Glutamatergic neuron (in vitro differentiated cells): ENCODE data around the gene FILIP1L. TPM values are rescaled to one million over a fixed set of nuclear protein-coding genes. Genes with fewer than 3 reads are reported as not detected.

Experiments
- DNase-seq: peaks from one replicate; pipeline ENCODE4 v3.0.0; 2022
- H3K27ac Mint-ChIP-seq: one replicate; pipeline ENCODE4 v1.8.0; 2020; ENCODE audit warnings: mild to moderate bottlenecking, mixed read lengths, inconsistent platforms; ENCODE audit not compliant: unreplicated experiment
- H3K27me3 Mint-ChIP-seq: one replicate; pipeline ENCODE4 v1.8.0; 2020; ENCODE audit warnings: mild to moderate bottlenecking, moderate library complexity, mixed read lengths, inconsistent platforms; ENCODE audit not compliant: unreplicated experiment
- H3K36me3 Mint-ChIP-seq: one replicate; pipeline ENCODE4 v1.8.0; 2020; ENCODE audit warnings: mild to moderate bottlenecking, mixed read lengths, inconsistent platforms; ENCODE audit not compliant: unreplicated experiment
- H3K4me1 Mint-ChIP-seq: one replicate; pipeline ENCODE4 v1.8.0; 2020; ENCODE audit warnings: mild to moderate bottlenecking, low read depth, mixed read lengths, inconsistent platforms; ENCODE audit not compliant: unreplicated experiment
- H3K4me3 Mint-ChIP-seq: one replicate; pipeline ENCODE4 v1.8.0; 2020; ENCODE audit warnings: mild to moderate bottlenecking, mixed read lengths, inconsistent platforms; ENCODE audit not compliant: unreplicated experiment
- H3K9me3 Mint-ChIP-seq: one replicate; pipeline ENCODE4 v1.8.0; 2020; ENCODE audit warnings: mild to moderate bottlenecking, moderate library complexity, mixed read lengths, inconsistent platforms; ENCODE audit not compliant: unreplicated experiment
- CTCF ChIP-seq: fragments of 200-600 bp; sonication (generic); IDR thresholded peaks from one replicate; pipeline ENCODE4 v1.5.0; 2021; ENCODE audit not compliant: partially characterized antibody, unreplicated experiment
- total RNA-seq: library from RNA; stranded (reverse); fragmentation: NEBNext Ultra II Directional; extraction: Animal tissue kit (Norgen Biotek cat#: 25700); gene quantifications from one replicate; pipeline ENCODE4 v1.2.1, GENCODE V29; 2021; ENCODE audit not compliant: unreplicated experiment

FILIP1L gene
- total RNA-seq, 1 donor from 2014 or later, result 4.3 TPM

DNA sequence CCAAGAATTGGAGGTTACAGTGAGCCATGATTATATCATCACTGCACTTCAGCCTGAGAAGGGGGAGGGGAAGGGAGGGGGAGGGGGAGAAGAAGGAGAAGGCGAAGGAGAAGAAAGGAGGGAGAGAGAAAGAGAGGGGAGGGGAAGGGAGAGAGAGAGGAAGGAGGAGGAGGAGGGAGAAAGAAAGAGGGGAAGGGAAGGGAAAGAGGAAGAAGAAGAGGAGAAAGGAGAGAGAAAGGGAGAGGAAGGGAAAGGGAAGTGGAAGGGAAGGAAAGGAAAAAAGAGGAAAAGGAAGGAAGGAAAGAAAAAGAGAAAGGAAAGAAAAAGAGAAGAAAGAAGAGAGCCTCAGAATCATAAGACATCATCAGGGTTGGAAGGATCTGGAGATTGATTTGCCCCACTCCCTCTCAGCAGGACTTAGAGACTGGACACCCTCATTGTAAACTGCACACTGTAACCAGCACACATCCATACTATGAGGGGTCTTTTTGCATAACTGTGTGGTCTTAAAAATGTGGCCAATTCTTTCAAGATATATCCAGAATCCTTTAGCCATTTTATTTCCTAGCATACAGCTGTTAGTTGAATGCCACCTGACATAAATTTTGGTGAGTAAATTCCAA is 165.7 kb downstream of the FILIP1L start:
- Mint-ChIP-seq H3K36me3 (no peaks in the 10 kb centered on the region), H3K9me3 (no peaks in the 10 kb centered on the region), H3K27ac (no peak overlapping the region), H3K4me3 (no peak overlapping the region), H3K4me1 (peaks cover 10% of the 10 kb centered on the region), H3K27me3 (peaks cover 2% of the 10 kb centered on the region)
- no peak for DNase-seq
- no peak for TF ChIP-seq CTCF

GRCh38 chr3:99947356-99947755 is 166.9 kb downstream of the FILIP1L start:
- no peak for TF ChIP-seq CTCF
- Mint-ChIP-seq H3K4me3 (no peak overlapping the region), H3K36me3 (no peaks in the 10 kb centered on the region), H3K4me1 (peaks cover 12% of the 10 kb centered on the region), H3K27me3 (peaks cover 2% of the 10 kb centered on the region), H3K9me3 (no peaks in the 10 kb centered on the region), H3K27ac (no peak overlapping the region)
- no peak for DNase-seq

- no peak overlapping the region for H3K4me3 Mint-ChIP-seq
- no peaks in the 10 kb centered on the region for H3K9me3 Mint-ChIP-seq
- H3K27ac Mint-ChIP-seq, result no peak overlapping the region
- peaks cover 12% of the 10 kb centered on the region for H3K4me1 Mint-ChIP-seq
- no peaks in the 10 kb centered on the region for H3K36me3 Mint-ChIP-seq
- TF ChIP-seq CTCF, result no peak
- no peak for DNase-seq
- H3K27me3 Mint-ChIP-seq, result peaks cover 2% of the 10 kb centered on the region
Measured at GRCh38 chr3:99945328-99945995, 168.8 kb downstream of the FILIP1L start.

DNA sequence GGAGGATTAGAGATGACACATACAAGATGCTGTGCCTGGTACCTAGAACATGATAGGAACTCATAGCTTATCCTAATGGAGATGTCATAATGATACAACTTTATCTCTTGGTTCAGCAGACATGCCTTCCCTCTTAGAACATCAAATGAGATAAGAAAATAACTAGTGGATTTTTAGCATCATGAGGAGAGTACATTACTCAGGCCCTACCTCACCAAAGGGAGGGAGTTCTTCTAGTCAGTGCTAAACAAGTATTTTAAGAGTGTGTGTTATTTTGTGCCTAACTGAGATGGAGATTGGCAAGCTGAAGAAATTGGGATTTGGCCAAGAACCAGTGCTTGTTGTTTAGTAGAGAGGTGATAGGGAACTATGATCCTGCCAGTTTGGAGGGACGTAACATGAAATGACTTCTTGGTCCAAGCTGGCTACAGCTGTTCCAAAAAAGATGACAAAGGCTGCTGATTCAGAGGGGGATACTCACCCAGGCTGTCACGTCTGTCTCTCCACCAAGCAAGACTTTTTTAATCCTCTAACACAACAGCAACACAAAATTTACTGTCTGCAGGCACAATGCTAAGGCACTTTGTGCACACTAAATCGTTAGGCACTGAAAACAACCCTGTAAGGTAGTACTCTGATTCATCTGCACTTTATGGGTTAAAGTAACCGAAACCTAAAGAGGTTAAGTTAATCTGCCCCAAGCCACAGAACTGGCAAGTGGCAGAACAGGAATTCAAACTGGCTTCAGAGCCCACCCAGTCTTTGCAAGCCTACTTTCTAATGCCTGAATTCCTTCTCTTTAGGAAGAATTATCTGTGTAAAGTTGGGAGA is 170.2 kb downstream of the FILIP1L start:
- Mint-ChIP-seq H3K4me1 (peaks cover 12% of the 10 kb centered on the region), H3K36me3 (no peaks in the 10 kb centered on the region), H3K9me3 (no peaks in the 10 kb centered on the region), H3K27ac (no peak overlapping the region), H3K27me3 (peaks cover 2% of the 10 kb centered on the region), H3K4me3 (no peak overlapping the region)
- no peak for TF ChIP-seq CTCF
- DNase-seq, result no peak
